Heart left ventricle (tissue), 16 donors: ENCODE measurements around the gene EXD1. TPM values are rescaled to one million over a fixed set of nuclear protein-coding genes. Genes with fewer than 3 reads are reported as not detected.

Source experiments
- ATAC-seq, 4 donors: fragments of 200-7000 bp; cut with Tn5 transposase; one replicate each; pipeline ENCODE4 v1.9.1; 2020 to 2022; ENCODE audit warnings: moderate library complexity in 4 of 4, mild to moderate bottlenecking in 3 of 4, moderate number of reproducible peaks in 1 of 4
- DNase-seq, 5 donors: peaks; one replicate each; pipeline ENCODE4 v3.0.0-alpha.2; 2020
- H3K27ac ChIP-seq, 12 donors: fragments of 200-600 bp; sonication (generic) in 4 of 12; one replicate each; pipeline versions ENCODE4 v1.5.0 to v1.8.0; 2016 to 2022; ENCODE audit warnings: mild to moderate bottlenecking in 2 of 12
- H3K27me3 ChIP-seq, 9 donors: fragments of 200-600 bp; sonication (generic) in 2 of 9; one replicate each; pipeline versions ENCODE4 v1.5.1 to v1.8.0; 2016 to 2022; ENCODE audit warnings: mild to moderate bottlenecking in 3 of 9
- H3K36me3 ChIP-seq, 9 donors: fragments of 200-600 bp; sonication (generic) in 2 of 9; one replicate each; pipeline versions ENCODE4 v1.5.0 to v1.8.0; 2018 to 2022; ENCODE audit warnings: mild to moderate bottlenecking in 2 of 9
- H3K4me1 ChIP-seq, 12 donors: fragments of 200-600 bp; sonication (generic) in 4 of 12; one replicate each; pipeline versions ENCODE4 v1.5.0 to v1.8.0; 2016 to 2022; ENCODE audit warnings: mild to moderate bottlenecking in 3 of 12
- H3K4me3 ChIP-seq, 12 donors: fragments of 200-600 bp; sonication (generic) in 4 of 12; one replicate each; pipeline versions ENCODE4 v1.5.0 to v1.8.0; 2017 to 2022; ENCODE audit warnings: mild to moderate bottlenecking in 9 of 12, moderate library complexity in 4 of 12
- H3K9me3 ChIP-seq, 12 donors: fragments of 200-600 bp; sonication (generic) in 4 of 12; one replicate each; pipeline versions ENCODE4 v1.5.0 to v1.8.0; 2016 to 2022; ENCODE audit warnings: mild to moderate bottlenecking in 1 of 12
- POLR2A ChIP-seq, 2 donors: fragments of 450-650 bp; IDR thresholded peaks; one replicate each; pipeline ENCODE4 v1.6.1; 2017; ENCODE audit warnings: antibody characterized with exemption in 2 of 2, mild to moderate bottlenecking in 2 of 2, moderate library complexity in 2 of 2
- WGBS, 4 donors: extraction: QIAGEN DNeasy Blood & Tissue Kit in 2 of 4; methylation state at CpG; one replicate each; pipeline versions ENCODE4 v1.1.5 to v1.1.7; 2013 to 2018; 5-methylcytosine and 5-hydroxymethylcytosine counted together
- intact Hi-C, 10 donors: fragments of 100-400 bp; cut with DNase I; formaldehyde crosslinking; loops; one replicate each; pipeline versions ENCODE4 v1.11.1 to v1.14.2; 2022
- polyA plus RNA-seq, 2 donors: library from polyadenylated mRNA; stranded (reverse); fragments of 200-250 nt; gene quantifications; one replicate each; pipeline ENCODE4 v1.2.3, GENCODE V29; 2013
- total RNA-seq, 9 donors: library from RNA; depleted of rRNA in 2 of 9; stranded (reverse); fragments of >200 nt in 2 of 9; fragmentation: NEBNext Ultra II Directional in 3 of 9; extraction: Animal tissue kit (Norgen Biotek cat#: 25700) in 3 of 9; gene quantifications; one replicate each; pipeline versions ENCODE4 v1.1.0 to v1.2.4, GENCODE V29; 2016 to 2023
- TF ChIP-seq, protein P1 (sequence below), 12 donors: fragments of 200-600 bp; sonication (generic) in 4 of 12; IDR thresholded peaks; one replicate each; pipeline versions ENCODE4 v1.5.0 to v1.8.0; 2018 to 2022; ENCODE audit warnings: antibody characterized with exemption in 12 of 12, mild to moderate bottlenecking in 5 of 12
- donor health status: ischemic (EF 13 %, LVEDD 7.1; RV severe dilation, severe dysfunction).
- donor health status: healthy with polysubstance abuse.
- donor health status: DM: no; HTN: yes; CAD: no.
- donor health status: DM: no; HTN: no; CAD: no.
- donor health status: ischemic (EF 25% LVEDD 6.9; RV normal size, moderate dysfunction).
- donor health status: ischemic (EF 25% LVEDD 5.7; RV mildly dilated, moderate dysfunction).
- donor health status: healthy.
- donor health status: DM: yes; HTN: yes; CAD: no.
- donor health status: ischemic (EF 35%, LVEDD 5.7; RV mildly dilated, moderate dysfunction).
- donor health status: nonischemic (EF 11% LVEDD 7.7; RV severe dilation, severe dysfunction).
- donor health status: DM: yes; HTN: yes; CAD: no.
- donor health status: PGD.
- donor health status: ischemic (EF 29% LVEDD 5.4; RV normal size, mild dysfunction).
- donor health status: nonischemic (EF 23%, LVEDD 6.1; RV moderate dilation, normal function).

Gene EXD1
- total and polyA plus RNA-seq, 11 donors: not detected

DNA sequence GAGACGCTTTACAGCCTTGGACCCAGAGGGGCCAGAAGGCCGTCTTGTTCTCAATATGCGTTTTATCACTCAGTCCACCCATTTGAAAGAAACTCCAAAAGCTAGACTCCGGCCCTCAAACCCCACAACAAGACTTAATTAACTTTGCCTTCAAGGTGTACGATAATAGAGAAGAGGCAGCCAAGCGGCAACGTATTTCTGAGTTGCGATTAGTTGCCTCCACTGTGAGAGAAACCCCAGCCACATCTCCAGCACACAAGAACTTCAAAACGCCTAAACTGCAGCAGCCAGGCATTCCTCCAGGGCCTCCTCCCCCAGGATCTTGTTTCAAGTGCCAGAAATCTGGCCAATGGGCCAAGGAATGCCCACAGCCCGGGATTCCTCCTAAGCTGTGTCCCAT is 97.1 kb downstream of the EXD1 start:
- no peak for TF ChIP-seq POLR2A (IDR thresholded peaks at IDR 0.05)
- TF ChIP-seq, protein P1, sequence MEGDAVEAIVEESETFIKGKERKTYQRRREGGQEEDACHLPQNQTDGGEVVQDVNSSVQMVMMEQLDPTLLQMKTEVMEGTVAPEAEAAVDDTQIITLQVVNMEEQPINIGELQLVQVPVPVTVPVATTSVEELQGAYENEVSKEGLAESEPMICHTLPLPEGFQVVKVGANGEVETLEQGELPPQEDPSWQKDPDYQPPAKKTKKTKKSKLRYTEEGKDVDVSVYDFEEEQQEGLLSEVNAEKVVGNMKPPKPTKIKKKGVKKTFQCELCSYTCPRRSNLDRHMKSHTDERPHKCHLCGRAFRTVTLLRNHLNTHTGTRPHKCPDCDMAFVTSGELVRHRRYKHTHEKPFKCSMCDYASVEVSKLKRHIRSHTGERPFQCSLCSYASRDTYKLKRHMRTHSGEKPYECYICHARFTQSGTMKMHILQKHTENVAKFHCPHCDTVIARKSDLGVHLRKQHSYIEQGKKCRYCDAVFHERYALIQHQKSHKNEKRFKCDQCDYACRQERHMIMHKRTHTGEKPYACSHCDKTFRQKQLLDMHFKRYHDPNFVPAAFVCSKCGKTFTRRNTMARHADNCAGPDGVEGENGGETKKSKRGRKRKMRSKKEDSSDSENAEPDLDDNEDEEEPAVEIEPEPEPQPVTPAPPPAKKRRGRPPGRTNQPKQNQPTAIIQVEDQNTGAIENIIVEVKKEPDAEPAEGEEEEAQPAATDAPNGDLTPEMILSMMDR (IDR thresholded peaks at IDR 0.05): no peak
- peaks cover 0 to 12% (median 0%) of the 10 kb centered on the region in 12 donors for H3K9me3 ChIP-seq
- no peak for DNase-seq

More for the DNA sequence above, 97.1 kb downstream of the EXD1 start:
- H3K36me3 ChIP-seq: no peaks in the 10 kb centered on the region
- 76 to 83% (median 81%) methylated on average over 9 to 10 of the region's 10 CpGs for WGBS, 4 donors
- no peaks in the 10 kb centered on the region for H3K27me3 ChIP-seq
- no peak for ATAC-seq
- H3K4me3 ChIP-seq: no peak overlapping the region
- no peak overlapping the region for H3K27ac ChIP-seq
- H3K4me1 ChIP-seq: no peaks in the 10 kb centered on the region
- intact Hi-C loops: no loop called here

Other genes starting within 250 kb of the EXD1 start
- gene INO80, start 114.5 kb downstream of the EXD1 start, total RNA-seq: 10 to 100 TPM in 7 of 9 donors, 1 to 10 TPM in 2; 9.7 to 20.9 (median 12.6) TPM
- 10 to 100 TPM in 1 of 2 donors, 1 to 10 TPM in 1; 4.7 to 14.3 TPM for gene INO80, start 114.5 kb downstream of the EXD1 start, polyA plus RNA-seq
- 100 to 1,000 TPM; 102 to 232 (median 119) TPM for gene CHP1, start 511 bp upstream of the EXD1 start, total RNA-seq
- gene CHP1, start 511 bp upstream of the EXD1 start, polyA plus RNA-seq: 100 to 1,000 TPM in 1 of 2 donors, 10 to 100 TPM in 1; 35.5 to 147 TPM
- 1 to 10 TPM in 2 of 9 donors, under 1 TPM in 5, not detected in 2; 0.22 to 1.3 (median 0.72) TPM for gene OIP5, start 101.8 kb upstream of the EXD1 start, total RNA-seq
- under 1 TPM; 0.19 to 0.50 TPM for gene OIP5, start 101.8 kb upstream of the EXD1 start, polyA plus RNA-seq
- 10 to 100 TPM in 1 of 9 donors, 1 to 10 TPM in 5, under 1 TPM in 3; 0.50 to 23.1 (median 1.1) TPM for gene NUSAP1, start 102.1 kb upstream of the EXD1 start, total RNA-seq
- 1 to 10 TPM in 1 of 2 donors, under 1 TPM in 1; 0.23 to 1.2 TPM for gene NUSAP1, start 102.1 kb upstream of the EXD1 start, polyA plus RNA-seq
- gene NDUFAF1, start 171.7 kb upstream of the EXD1 start, total RNA-seq: 10 to 100 TPM; 20.4 to 70.1 (median 41.3) TPM
- gene NDUFAF1, start 171.7 kb upstream of the EXD1 start, polyA plus RNA-seq: 10 to 100 TPM; 54.5 to 58.3 TPM
- gene RTF1, start 186.3 kb upstream of the EXD1 start, total RNA-seq: 10 to 100 TPM; 19.1 to 33.3 (median 28.5) TPM
- gene RTF1, start 186.3 kb upstream of the EXD1 start, polyA plus RNA-seq: 10 to 100 TPM; 16.5 to 16.6 TPM